PC-3 (cell line): ENCODE data around the gene KYAT1. TPM values are rescaled to one million over a fixed set of nuclear protein-coding genes. Genes with fewer than 3 reads are reported as not detected.

ENCODE experiments used
- ATAC-seq: fragments of 200-7000 bp; cut with Tn5 transposase; 2 replicates; pipeline ENCODE4 v1.9.1; 2020; ENCODE audit warnings: mild to moderate bottlenecking, moderate library complexity
- BruUV-seq: library from RNA; stranded (reverse); fragments of 400-500 nt; replicated peaks from 2 replicates; lab custom pipeline; 2021; lab: Mats Ljungman, UMichigan
- CTCF ChIA-PET: fragments of 300-600 bp; sonication (Branson Sonifier 250); formaldehyde crosslinking; loops from one replicate; lab custom pipeline; 2022; ENCODE audit warnings: antibody characterized with exemption; lab: Charles Lee
- POLR2A ChIA-PET: fragments of 300-600 bp; sonication (Branson Sonifier 250); formaldehyde crosslinking; loops from one replicate; lab custom pipeline; 2022; ENCODE audit warnings: antibody characterized with exemption; ENCODE audit not compliant: unreplicated experiment; lab: Charles Lee
- DNase-seq: peaks from one replicate; pipeline ENCODE4 v3.0.0-alpha.2; 2015
- H2AFZ ChIP-seq: fragments of 300-600 bp; sonication (generic); 2 replicates; pipeline ENCODE4 v1.6.0; 2016; ENCODE audit warnings: antibody characterized with exemption, low read length
- H3F3A ChIP-seq: fragments of 300-600 bp; sonication (generic); one replicate; pipeline ENCODE4 v1.6.0; 2017; ENCODE audit warnings: antibody characterized with exemption, low read length, control low read depth, mild to moderate bottlenecking; ENCODE audit not compliant: unreplicated experiment
- H3K27ac ChIP-seq: fragments of 300-600 bp; sonication (generic); 2 replicates; pipeline ENCODE4 v1.5.1; 2016; ENCODE audit warnings: mild to moderate bottlenecking, low read length
- H3K27me3 ChIP-seq: fragments of 300-600 bp; sonication (generic); 2 replicates; pipeline ENCODE4 v1.6.1; 2016; ENCODE audit warnings: low read length, mixed read lengths
- H3K36me3 ChIP-seq: fragments of 300-600 bp; sonication (generic); 2 replicates; pipeline ENCODE4 v1.6.1; 2016; ENCODE audit warnings: low read depth, mixed run types, low read length, mixed read lengths
- H3K4me1 ChIP-seq: fragments of 300-600 bp; sonication (generic); 2 replicates; pipeline ENCODE4 v1.5.1; 2016; ENCODE audit warnings: low read length; ENCODE audit not compliant: insufficient read depth
- H3K4me2 ChIP-seq: fragments of 300-600 bp; sonication (generic); 2 replicates; pipeline ENCODE4 v1.6.0; 2016; ENCODE audit warnings: low read length
- H3K4me3 ChIP-seq: fragments of 300-600 bp; sonication (generic); 2 replicates; pipeline ENCODE4 v1.5.1; 2016; ENCODE audit warnings: mild to moderate bottlenecking, low read length, mixed read lengths
- H3K79me2 ChIP-seq: fragments of 300-600 bp; sonication (generic); 2 replicates; pipeline ENCODE4 v1.6.1; 2017; ENCODE audit warnings: low read length, mixed read lengths
- H3K9ac ChIP-seq: fragments of 300-600 bp; sonication (generic); 2 replicates; pipeline ENCODE4 v1.6.0; 2016; ENCODE audit warnings: mild to moderate bottlenecking, low read length
- H3K9me2 ChIP-seq: fragments of 300-600 bp; sonication (generic); replicated peaks from 2 replicates; pipeline ENCODE4 v1.6.1; 2016; ENCODE audit warnings: mixed run types, low read length, mixed read lengths
- H3K9me3 ChIP-seq: fragments of 300-600 bp; sonication (generic); 2 replicates; pipeline ENCODE4 v1.6.1; 2016; ENCODE audit warnings: low read length, mixed read lengths
- H4K20me1 ChIP-seq: fragments of 300-600 bp; sonication (generic); 2 replicates; pipeline ENCODE4 v1.6.1; 2016; ENCODE audit warnings: low read length, mixed read lengths
- CTCF ChIP-seq: fragments of 300-600 bp; sonication (generic); conservative IDR thresholded peaks from 2 replicates; pipeline ENCODE4 v1.5.1; 2017; ENCODE audit warnings: antibody characterized with exemption, low read depth, mild to moderate bottlenecking, low read length
- EZH2 ChIP-seq: fragments of 300-600 bp; sonication (generic); IDR thresholded peaks from one replicate; pipeline ENCODE4 v1.6.1; 2017; ENCODE audit warnings: antibody characterized with exemption, mild to moderate bottlenecking, low read length; ENCODE audit not compliant: unreplicated experiment
- EZH2phosphoT487 ChIP-seq: fragments of 300-600 bp; sonication (generic); IDR thresholded peaks from 2 replicates; pipeline ENCODE4 v1.6.1; 2018; ENCODE audit warnings: mild to moderate bottlenecking, antibody characterized with exemption, low read length, borderline replicate concordance
- intact Hi-C: fragments of 100-400 bp; cut with micrococcal nuclease; formaldehyde crosslinking; loops from 2 replicates; pipeline ENCODE4 v1.9.0; 2023
- total RNA-seq: library from RNA; depleted of rRNA; stranded (reverse); fragments of >200 nt; gene quantifications from 2 replicates; pipeline ENCODE4 v1.2.3, GENCODE V29; 2014

KYAT1 gene
- total RNA-seq, 1 experiment from 2014 or later, result 7.4 TPM

GRCh38 chr9:128913995-128914772 is 32.4 kb upstream of the KYAT1 start:
- H2AFZ ChIP-seq, result no peak overlapping the region
- no peaks in the 10 kb centered on the region for H3K9me2 ChIP-seq
- H3K27ac ChIP-seq, result no peak overlapping the region
- H3K4me3 ChIP-seq, result no peak overlapping the region
- peaks cover 23% of the 10 kb centered on the region for H3K36me3 ChIP-seq
- no peak for DNase-seq
- H3K79me2 ChIP-seq, result peaks cover 54% of the 10 kb centered on the region
- POLR2A ChIA-PET, result no interaction called here
- no peaks in the 10 kb centered on the region for H3F3A ChIP-seq
- BruUV-seq, result no TSS peak
- no peak for ATAC-seq
- H4K20me1 ChIP-seq, result no peaks in the 10 kb centered on the region
- intact Hi-C loops, result no loop called here
- H3K9ac ChIP-seq, result no peak overlapping the region
- TF ChIP-seq EZH2phosphoT487 (no peak), EZH2 (no peak), CTCF (no peak)
- no peak overlapping the region for H3K4me2 ChIP-seq
- no peaks in the 10 kb centered on the region for H3K27me3 ChIP-seq
- H3K4me1 ChIP-seq, result peaks cover 51% of the 10 kb centered on the region
- CTCF ChIA-PET, result no interaction called here
- no peaks in the 10 kb centered on the region for H3K9me3 ChIP-seq

GRCh38 chr9:128913048-128913900 is 31.5 kb upstream of the KYAT1 start:
- no peaks in the 10 kb centered on the region for H3F3A ChIP-seq
- H3K9me3 ChIP-seq, result no peaks in the 10 kb centered on the region
- H3K36me3 ChIP-seq, result peaks cover 28% of the 10 kb centered on the region
- H3K79me2 ChIP-seq, result peaks cover 58% of the 10 kb centered on the region
- no peaks in the 10 kb centered on the region for H4K20me1 ChIP-seq
- H3K9me2 ChIP-seq, result no peaks in the 10 kb centered on the region
- no peaks in the 10 kb centered on the region for H3K27me3 ChIP-seq
- no peak overlapping the region for H3K4me3 ChIP-seq
- DNase-seq (no peak), ATAC-seq (no peak)
- no peak for TF ChIP-seq EZH2phosphoT487
- no peak for TF ChIP-seq CTCF
- TF ChIP-seq EZH2, result no peak
- H3K4me1 ChIP-seq, result peaks cover 51% of the 10 kb centered on the region
- BruUV-seq, result no TSS peak
- H3K9ac ChIP-seq, result peak overlapping the region; percentile 54
- POLR2A ChIA-PET, result interaction anchor here (0.6 kb wide), 2 partner anchors 11 to 926 kb away, joined by 3 to 4 read pairs; no protein-coding TSS in a partner anchor
- H3K4me2 ChIP-seq, result peak overlapping the region; percentile 32
- no peak overlapping the region for H2AFZ ChIP-seq
- peak overlapping the region; percentile 99 for H3K27ac ChIP-seq
- intact Hi-C loops, result no loop called here
- CTCF ChIA-PET, result interaction anchor here (0.6 kb wide), 1 partner anchor 13 kb away, joined by 3 read pairs; no protein-coding TSS in a partner anchor
